Left lung (tissue), 10 donors: ENCODE data around the gene ARAF. TPM values are rescaled to one million over a fixed set of nuclear protein-coding genes. Genes with fewer than 3 reads are reported as not detected.

Experiments
- ATAC-seq: fragments of 200-7000 bp; cut with Tn5 transposase; one replicate; pipeline ENCODE4 v1.9.1; 2020; ENCODE audit warnings: moderate library complexity
- DNase-seq, 4 donors: peaks; one replicate each; pipeline ENCODE4 v3.0.0-alpha.2; 2013 to 2020
- H3K27ac ChIP-seq, 2 donors: fragments of 200-600 bp; sonication (generic) in 1 of 2; one replicate each; pipeline versions ENCODE4 v1.5.0 to v1.8.0; 2020 to 2021
- H3K27me3 ChIP-seq, 2 donors: fragments of 200-600 bp; sonication (generic) in 1 of 2; one replicate each; pipeline versions ENCODE4 v1.5.0 to v1.8.0; 2020 to 2021
- H3K36me3 ChIP-seq, 2 donors: fragments of 200-600 bp; sonication (generic) in 1 of 2; one replicate each; pipeline versions ENCODE4 v1.5.0 to v1.8.0; 2020 to 2021
- H3K4me1 ChIP-seq, 2 donors: fragments of 200-600 bp; one replicate each; pipeline ENCODE4 v1.8.0; 2021
- H3K4me3 ChIP-seq, 2 donors: fragments of 200-600 bp; sonication (generic) in 1 of 2; one replicate each; pipeline versions ENCODE4 v1.5.0 to v1.8.0; 2020 to 2021; ENCODE audit warnings: mild to moderate bottlenecking in 1 of 2
- H3K9me3 ChIP-seq, 2 donors: fragments of 200-600 bp; sonication (generic) in 1 of 2; one replicate each; pipeline versions ENCODE4 v1.5.0 to v1.8.0; 2020 to 2021
- CTCF ChIP-seq, 2 donors: fragments of 200-600 bp; sonication (generic) in 1 of 2; IDR thresholded peaks; one replicate each; pipeline versions ENCODE4 v1.5.0 to v1.8.0; 2021; ENCODE audit warnings: antibody characterized with exemption in 2 of 2
- intact Hi-C, 2 donors: fragments of 100-400 bp; cut with DNase I; formaldehyde crosslinking; loops; one replicate each; pipeline versions ENCODE4 v1.11.2 to v1.14.2; 2022
- polyA plus RNA-seq, 6 donors: library from polyadenylated mRNA; unstranded; fragments of 120-200 nt; gene quantifications; one replicate each; pipeline ENCODE4 v1.2.1, GENCODE V29; 2013; ENCODE audit not compliant: insufficient read length in 6 of 6
- total RNA-seq, 2 donors: library from RNA; stranded (reverse); fragmentation: NEBNext Ultra II Directional; extraction: Animal tissue kit (Norgen Biotek cat#: 25700); gene quantifications; one replicate each; pipeline ENCODE4 v1.2.1, GENCODE V29; 2021
- donor health status: DM: no; HTN: yes; CAD: no.
- donor health status: DM: no; HTN: no; CAD: no.

Gene ARAF
- total and polyA plus RNA-seq, 8 donors, result 47.5 to 93.1 (median 54.4) TPM

DNA sequence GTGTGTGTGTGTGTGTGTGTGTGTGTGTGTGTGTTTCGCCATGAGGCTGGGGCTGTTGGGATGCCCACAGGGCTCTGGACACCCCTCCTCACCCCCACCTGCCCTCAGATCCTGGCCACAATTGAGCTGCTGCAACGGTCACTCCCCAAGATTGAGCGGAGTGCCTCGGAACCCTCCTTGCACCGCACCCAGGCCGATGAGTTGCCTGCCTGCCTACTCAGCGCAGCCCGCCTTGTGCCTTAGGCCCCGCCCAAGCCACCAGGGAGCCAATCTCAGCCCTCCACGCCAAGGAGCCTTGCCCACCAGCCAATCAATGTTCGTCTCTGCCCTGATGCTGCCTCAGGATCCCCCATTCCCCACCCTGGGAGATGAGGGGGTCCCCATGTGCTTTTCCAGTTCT lies 10.2 kb downstream of the ARAF start:
- no peak for TF ChIP-seq CTCF (IDR thresholded peaks at IDR 0.05)

DNA sequence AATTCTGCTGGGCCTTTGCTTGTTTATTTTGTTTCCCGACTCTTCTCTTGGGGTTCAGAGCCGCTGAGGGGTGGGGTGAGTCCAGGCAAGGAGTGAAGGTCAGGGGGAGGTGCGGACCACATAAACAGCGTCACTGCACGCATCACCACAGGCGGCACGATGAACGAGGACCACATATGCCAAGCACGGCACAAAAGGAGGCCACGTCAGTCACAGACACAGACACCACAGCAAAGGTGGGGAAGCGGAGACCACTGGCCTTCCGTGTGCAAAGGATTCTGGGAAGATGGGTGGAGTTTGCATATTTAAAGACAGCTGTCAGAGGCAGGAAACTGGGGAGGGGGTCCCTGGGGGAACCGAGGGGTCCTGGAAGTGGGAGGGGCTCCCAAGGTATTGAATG lies 10.9 kb downstream of the ARAF start:
- TF ChIP-seq CTCF (IDR thresholded peaks at IDR 0.05), result no peak
- H3K36me3 ChIP-seq, result peaks cover 0 to 51% of the 10 kb centered on the region in 2 donors
- DNase-seq, result no peak
- H3K4me1 ChIP-seq, result peaks cover 0 to 6% of the 10 kb centered on the region in 2 donors
- intact Hi-C loops, result no loop called here
- no peak for ATAC-seq
- H3K4me3 ChIP-seq, result no peak overlapping the region
- H3K27me3 ChIP-seq, result peaks cover 0 to 10% of the 10 kb centered on the region in 2 donors
- no peak overlapping the region for H3K27ac ChIP-seq
- H3K9me3 ChIP-seq, result no peaks in the 10 kb centered on the region

More for the DNA sequence above, 10.2 kb downstream of the ARAF start:
- H3K4me1 ChIP-seq, result peaks cover 0 to 6% of the 10 kb centered on the region in 2 donors
- no peak overlapping the region for H3K4me3 ChIP-seq
- H3K9me3 ChIP-seq, result no peaks in the 10 kb centered on the region
- ATAC-seq, result no peak
- no peak for DNase-seq
- H3K27me3 ChIP-seq, result peaks cover 0 to 10% of the 10 kb centered on the region in 2 donors
- no peak overlapping the region for H3K27ac ChIP-seq
- intact Hi-C loops, result no loop called here
- H3K36me3 ChIP-seq, result peaks cover 0 to 58% of the 10 kb centered on the region in 2 donors

- Histone ChIP-seq H3K4me1 (peaks cover 0 to 6% of the 10 kb centered on the region in 2 donors), H3K27ac (no peak overlapping the region), H3K36me3 (peaks cover 0 to 41% of the 10 kb centered on the region in 2 donors), H3K9me3 (no peaks in the 10 kb centered on the region), H3K27me3 (peaks cover 0 to 10% of the 10 kb centered on the region in 2 donors), H3K4me3 (no peak overlapping the region)
- intact Hi-C loops, result no loop called here
- DNase-seq (no peak), ATAC-seq (no peak)
- TF ChIP-seq CTCF (IDR thresholded peaks at IDR 0.05), result no peak
These were observed 11.9 kb downstream of the ARAF start for GRCh38 chrX:47572773-47573340.

- no peak for TF ChIP-seq CTCF (IDR thresholded peaks at IDR 0.05)
- peaks cover 0 to 10% of the 10 kb centered on the region in 2 donors for H3K27me3 ChIP-seq
- intact Hi-C loops, result no loop called here
- H3K4me1 ChIP-seq, result peaks cover 0 to 12% of the 10 kb centered on the region in 2 donors
- no peak overlapping the region for H3K4me3 ChIP-seq
- peak overlapping the region; percentile 23 to 53 for H3K27ac ChIP-seq
- H3K9me3 ChIP-seq, result no peaks in the 10 kb centered on the region
- H3K36me3 ChIP-seq, result peaks cover 0 to 35% of the 10 kb centered on the region in 2 donors
- DNase-seq, result peak in 2 of 4 donors; percentile 60 to 69
- ATAC-seq, result peak; percentile 32
These were observed 12.5 kb downstream of the ARAF start for GRCh38 chrX:47573341-47574075.

DNA sequence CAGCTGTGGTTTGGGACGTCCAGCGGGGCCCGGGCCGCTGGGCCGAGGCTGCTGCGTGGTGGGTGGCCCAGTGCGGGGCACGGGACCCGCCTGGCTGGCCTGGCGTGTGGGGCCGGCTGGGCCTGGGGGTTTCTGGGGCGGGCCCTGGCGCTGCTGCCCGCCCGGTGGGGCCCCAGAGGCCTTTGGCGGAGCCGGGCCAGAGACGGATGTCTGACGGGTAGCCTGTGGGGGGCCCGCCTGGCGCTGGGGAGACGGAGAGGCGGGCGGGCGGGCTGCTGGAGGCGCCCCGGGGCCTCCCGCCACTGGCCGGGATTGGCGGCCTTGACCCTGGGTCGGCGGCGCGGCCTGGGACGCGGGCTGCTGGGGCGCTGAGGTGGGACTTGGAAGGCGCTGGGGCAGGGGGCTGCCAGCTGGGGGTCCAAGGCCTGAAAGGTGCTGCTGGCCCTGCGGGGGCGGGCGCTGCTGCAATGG lies 13.1 kb downstream of the ARAF start:
- H3K27me3 ChIP-seq, result peaks cover 0 to 10% of the 10 kb centered on the region in 2 donors
- H3K9me3 ChIP-seq, result no peaks in the 10 kb centered on the region
- intact Hi-C loops, result no loop called here
- peak overlapping the region; percentile 23 to 53 for H3K27ac ChIP-seq
- peak; percentile 19 for ATAC-seq
- peaks cover 0 to 29% of the 10 kb centered on the region in 2 donors for H3K36me3 ChIP-seq
- no peak overlapping the region for H3K4me3 ChIP-seq
- no peak for DNase-seq
- TF ChIP-seq CTCF (IDR thresholded peaks at IDR 0.05), result no peak
- peaks cover 3 to 18% of the 10 kb centered on the region in 2 donors for H3K4me1 ChIP-seq
